Neural cell (in vitro differentiated cells): ENCODE results near the gene ICAM2. TPM values are rescaled to one million over a fixed set of nuclear protein-coding genes. Genes with fewer than 3 reads are reported as not detected.

ENCODE experiments used
- H2AFZ ChIP-seq: fragments of 200-600, 300-800 bp; sonication (generic), shearing (Covaris generic); 2 replicates; pipeline ENCODE4 v1.6.0; 2014; ENCODE audit warnings: low read depth, mild to moderate bottlenecking, antibody characterized with exemption, low read length, moderate library complexity
- H3F3A ChIP-seq: fragments of 200-600 bp; shearing (Covaris generic); 2 replicates; pipeline ENCODE4 v1.6.1; 2016; ENCODE audit warnings: mild to moderate bottlenecking, moderate library complexity, mixed read lengths, antibody characterized with exemption, low read length; ENCODE audit not compliant: insufficient read depth, poor library complexity, severe bottlenecking
- H3K27ac ChIP-seq: fragments of 200-600, 300-800 bp; sonication (generic), shearing (Covaris generic); 2 replicates; pipeline ENCODE4 v1.5.1; 2014; ENCODE audit warnings: mild to moderate bottlenecking, low read length, moderate library complexity
- H3K27me3 ChIP-seq: fragments of 300-800, 200-600 bp; sonication (generic), shearing (Covaris generic); 2 replicates; pipeline ENCODE4 v1.6.0; 2014; ENCODE audit warnings: mild to moderate bottlenecking, low read depth, low read length, moderate library complexity; ENCODE audit not compliant: insufficient read depth
- H3K36me3 ChIP-seq: fragments of 300-800, 200-600 bp; sonication (generic), shearing (Covaris generic); 2 replicates; pipeline ENCODE4 v1.5.1; 2014; ENCODE audit warnings: mild to moderate bottlenecking, antibody characterized with exemption, low read length, moderate library complexity; ENCODE audit not compliant: insufficient read depth
- H3K4me2 ChIP-seq: fragments of 300-800, 200-600 bp; sonication (generic), shearing (Covaris generic); 2 replicates; pipeline ENCODE4 v1.6.0; 2014; ENCODE audit warnings: mild to moderate bottlenecking, low read length
- H3K4me3 ChIP-seq: fragments of 300-800, 200-600 bp; sonication (generic), shearing (Covaris generic); 2 replicates; pipeline ENCODE4 v1.5.1; 2014; ENCODE audit warnings: mild to moderate bottlenecking, low read length, moderate library complexity
- H3K79me2 ChIP-seq: fragments of 200-600 bp; shearing (Covaris generic); replicated peaks from 2 replicates; pipeline ENCODE4 v1.6.0; 2014; ENCODE audit warnings: mild to moderate bottlenecking, low read length, moderate library complexity; ENCODE audit not compliant: insufficient read depth
- H3K9ac ChIP-seq: fragments of 300-800, 200-600 bp; sonication (generic), shearing (Covaris generic); 2 replicates; pipeline ENCODE4 v1.6.1; 2016; ENCODE audit warnings: mild to moderate bottlenecking, low read length, mixed read lengths
- H3K9me2 ChIP-seq: fragments of 200-600 bp; shearing (Covaris generic); 2 replicates; pipeline ENCODE4 v1.6.1; 2016; ENCODE audit warnings: mild to moderate bottlenecking, low read length, mixed read lengths; ENCODE audit not compliant: insufficient read depth
- H3K9me3 ChIP-seq: fragments of 200-600, 300-800 bp; sonication (generic), shearing (Covaris generic); 2 replicates; pipeline ENCODE4 v1.6.1; 2016; ENCODE audit warnings: mild to moderate bottlenecking, mixed run types, low read length, moderate library complexity, mixed read lengths
- H4K20me1 ChIP-seq: fragments of 200-600 bp; shearing (Covaris generic); 2 replicates; pipeline ENCODE4 v1.6.1; 2016; ENCODE audit warnings: mild to moderate bottlenecking, mixed run types; ENCODE audit not compliant: insufficient read depth
- CTCF ChIP-seq: fragments of 450-650 bp; IDR thresholded peaks from 2 replicates; pipeline ENCODE4 v1.5.1; 2014; ENCODE audit warnings: antibody characterized with exemption, mild to moderate bottlenecking, moderate library complexity; ENCODE audit not compliant: poor library complexity, severe bottlenecking
- EP300 ChIP-seq: fragments of 450-650 bp; conservative IDR thresholded peaks from 2 replicates; pipeline ENCODE4 v1.6.1; 2014; ENCODE audit warnings: antibody characterized with exemption, mild to moderate bottlenecking, moderate library complexity; ENCODE audit not compliant: poor library complexity, severe bottlenecking
- EZH2 ChIP-seq: fragments of 200-600, 300-800 bp; shearing (Covaris generic), sonication (generic); IDR thresholded peaks from 2 replicates; pipeline ENCODE4 v1.6.1; 2014; ENCODE audit warnings: antibody characterized with exemption, low read length, borderline replicate concordance, mild to moderate bottlenecking; ENCODE audit not compliant: insufficient read depth, poor library complexity, severe bottlenecking
- MXI1 ChIP-seq: fragments of 450-650 bp; conservative IDR thresholded peaks from 2 replicates; pipeline ENCODE4 v1.6.1; 2014; ENCODE audit warnings: antibody characterized with exemption, mild to moderate bottlenecking; ENCODE audit not compliant: poor library complexity, severe bottlenecking
- POLR2AphosphoS5 ChIP-seq: IDR thresholded peaks from 2 replicates; pipeline ENCODE4 v1.6.1; 2012
- RAD21 ChIP-seq: fragments of 450-650 bp; conservative IDR thresholded peaks from 2 replicates; pipeline ENCODE4 v1.6.1; 2014; ENCODE audit warnings: antibody characterized with exemption, mild to moderate bottlenecking, moderate library complexity
- REST ChIP-seq: IDR thresholded peaks from 2 replicates; pipeline ENCODE4 v1.6.1; 2012; ENCODE audit warnings: borderline replicate concordance
- SMC3 ChIP-seq: fragments of 450-650 bp; conservative IDR thresholded peaks from 2 replicates; pipeline ENCODE4 v1.6.1; 2014; ENCODE audit warnings: antibody characterized with exemption, mild to moderate bottlenecking, moderate library complexity; ENCODE audit not compliant: poor library complexity
- TAF1 ChIP-seq: IDR thresholded peaks from 2 replicates; pipeline ENCODE4 v1.6.1; 2012; ENCODE audit warnings: low read depth
- polyA plus RNA-seq: library from polyadenylated mRNA; depleted of rRNA; stranded (reverse); fragments of >200 nt; gene quantifications from 2 replicates; pipeline ENCODE4 v1.2.3, GENCODE V29; 2014

Gene ICAM2
- polyA plus RNA-seq, 1 donor from 2014 or later: not detected

- Histone ChIP-seq H3K9ac (no peak overlapping the region), H3K4me2 (no peak overlapping the region)
Measured at GRCh38 chr17:64063766-64064224, 43.4 kb upstream of the ICAM2 start.

GRCh38 chr17:64063088-64063487 is 42.7 kb upstream of the ICAM2 start:
- Histone ChIP-seq H3K27ac (no peak overlapping the region), H3K9me3 (no peaks in the 10 kb centered on the region), H3K9me2 (no peaks in the 10 kb centered on the region), H3K27me3 (no peaks in the 10 kb centered on the region), H3F3A (no peaks in the 10 kb centered on the region), H2AFZ (no peak overlapping the region), H3K4me3 (no peak overlapping the region), H3K4me2 (no peak overlapping the region), H3K9ac (no peak overlapping the region), H3K36me3 (no peaks in the 10 kb centered on the region), H4K20me1 (no peaks in the 10 kb centered on the region), H3K79me2 (no peaks in the 10 kb centered on the region)
- no peak for TF ChIP-seq POLR2AphosphoS5
- TF ChIP-seq SMC3: no peak
- TF ChIP-seq TAF1: no peak
- no peak for TF ChIP-seq RAD21
- TF ChIP-seq EZH2: no peak
- TF ChIP-seq MXI1: no peak
- TF ChIP-seq EP300: no peak

More at GRCh38 chr17:64063766-64064224, 43.4 kb upstream of the ICAM2 start:
- H4K20me1 ChIP-seq: no peaks in the 10 kb centered on the region
- H3K27me3 ChIP-seq: no peaks in the 10 kb centered on the region
- no peak overlapping the region for H3K4me3 ChIP-seq
- no peaks in the 10 kb centered on the region for H3K79me2 ChIP-seq
- H3K36me3 ChIP-seq: peaks cover 6% of the 10 kb centered on the region
- H2AFZ ChIP-seq: no peak overlapping the region
- no peak overlapping the region for H3K27ac ChIP-seq
- H3K9me3 ChIP-seq: peaks cover 4% of the 10 kb centered on the region
- H3F3A ChIP-seq: no peaks in the 10 kb centered on the region
- H3K9me2 ChIP-seq: no peaks in the 10 kb centered on the region
- TF ChIP-seq SMC3 (peak; percentile 41), RAD21 (no peak), CTCF (peak; percentile 24)

GRCh38 chr17:64061178-64061898 is 40.9 kb upstream of the ICAM2 start:
- Histone ChIP-seq H3K79me2 (no peaks in the 10 kb centered on the region), H3K9ac (no peak overlapping the region), H3K27me3 (no peaks in the 10 kb centered on the region), H2AFZ (no peak overlapping the region), H3K9me3 (no peaks in the 10 kb centered on the region), H3F3A (no peaks in the 10 kb centered on the region), H3K27ac (no peak overlapping the region), H3K4me2 (no peak overlapping the region), H3K36me3 (no peaks in the 10 kb centered on the region), H3K4me3 (no peak overlapping the region), H4K20me1 (no peaks in the 10 kb centered on the region), H3K9me2 (no peaks in the 10 kb centered on the region)
- TF ChIP-seq TAF1 (no peak), EP300 (no peak), CTCF (no peak), EZH2 (no peak), MXI1 (no peak), SMC3 (no peak), RAD21 (no peak), POLR2AphosphoS5 (no peak), REST (no peak)
